GM18867 (cell line): ENCODE measurements around the gene PSEN1.
A peak's percentile ranks its signal among the peaks of the same experiment; 100 is the strongest.

Experiments used
- ATAC-seq: cut with Tn5 transposase; IDR thresholded peaks from one replicate; pipeline ENCODE4 v1.9.1; 2021; ENCODE audit warnings: mild to moderate bottlenecking, moderate library complexity; ENCODE audit not compliant: unreplicated experiment

Gene PSEN1

DNA sequence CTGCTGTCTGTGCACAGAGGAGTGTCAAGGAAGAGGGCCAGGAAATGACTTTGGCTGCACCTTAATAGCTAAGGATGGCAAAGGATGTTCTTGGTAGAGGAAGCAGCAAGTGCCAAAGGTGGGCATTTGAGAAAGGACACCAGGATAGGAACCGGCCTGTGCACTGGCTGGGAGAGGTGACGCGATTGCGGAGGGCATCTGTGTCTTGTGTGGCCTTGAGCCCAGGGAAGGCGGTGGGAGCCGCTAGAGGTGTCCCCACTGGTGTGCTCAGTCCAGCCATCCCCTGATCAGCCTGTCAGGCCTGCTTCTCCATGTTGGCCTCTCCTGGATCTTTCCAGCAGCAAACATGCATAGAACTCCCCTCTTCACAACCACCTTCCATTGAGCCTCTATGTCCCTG, 131.2 kb downstream of the PSEN1 start:
- no peak for ATAC-seq

DNA sequence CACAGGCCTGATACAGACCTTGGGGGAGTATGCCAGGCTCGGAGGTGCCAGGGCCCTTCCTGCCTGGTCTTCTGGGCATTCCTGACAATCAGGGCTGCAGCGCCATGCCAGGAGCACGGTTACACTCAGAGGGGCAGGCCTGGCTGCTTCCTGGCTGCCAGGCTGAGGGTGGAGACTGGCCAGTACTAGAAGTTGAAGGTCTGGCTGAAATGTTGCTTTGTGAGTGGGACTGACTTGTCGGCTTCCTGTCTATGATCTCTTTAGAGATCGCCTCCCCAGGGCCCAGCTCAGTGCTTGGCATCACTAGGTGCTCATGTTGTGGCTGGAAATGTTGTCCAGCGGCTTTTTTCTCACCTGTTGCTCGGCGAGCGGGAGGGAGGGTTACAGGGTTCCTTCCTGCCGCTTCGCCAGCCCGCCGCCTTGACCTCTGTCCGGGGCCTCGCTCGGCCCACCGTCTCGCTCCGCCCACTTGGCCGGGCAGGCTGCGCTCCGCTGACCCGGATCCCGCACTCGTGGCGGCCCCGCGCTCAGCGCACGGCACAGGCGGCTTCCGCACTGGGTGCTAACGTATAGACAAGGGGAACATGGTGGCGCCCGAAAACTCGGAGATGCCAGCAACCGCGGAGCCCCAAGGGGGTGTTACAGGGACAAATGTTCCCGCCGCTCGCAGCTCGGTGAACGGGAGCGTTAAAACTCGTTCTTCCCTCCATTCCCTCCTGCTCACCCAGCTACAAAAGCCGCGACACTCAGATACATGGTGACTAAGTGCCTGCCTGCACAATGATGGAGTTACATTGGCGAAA, 133.6 kb downstream of the PSEN1 start:
- peak; percentile 71 for ATAC-seq

DNA sequence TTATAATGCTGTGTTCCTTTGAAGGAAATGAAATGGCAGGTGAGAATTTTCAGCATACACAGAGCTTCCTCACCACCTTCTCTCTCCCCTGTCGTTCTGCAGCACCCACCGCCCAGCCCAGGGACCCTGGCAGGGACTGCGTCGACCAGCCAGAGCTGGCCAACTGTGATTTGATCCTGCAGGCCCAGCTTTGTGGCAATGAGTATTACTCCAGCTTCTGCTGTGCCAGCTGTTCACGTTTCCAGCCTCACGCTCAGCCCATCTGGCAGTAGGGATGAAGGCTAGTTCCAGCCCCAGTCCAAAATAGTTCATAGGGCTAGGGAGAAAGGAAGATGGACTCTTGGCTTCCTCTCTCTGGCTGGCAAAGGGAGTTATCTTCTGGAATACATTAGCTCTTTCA, 136.1 kb downstream of the PSEN1 start:
- no peak for ATAC-seq
